ENCODE results near the gene PLCB4.
"Not testable (repeated sequence)": the region's sequence is repeated elsewhere in the genome, so short reads cannot be mapped to it uniquely, and the experiment has no call there.

PLCB4 gene

GRCh38 chr20:9145142-9145541 is 76.3 kb downstream of the PLCB4 start:
- no peak for DNase-seq

DNA sequence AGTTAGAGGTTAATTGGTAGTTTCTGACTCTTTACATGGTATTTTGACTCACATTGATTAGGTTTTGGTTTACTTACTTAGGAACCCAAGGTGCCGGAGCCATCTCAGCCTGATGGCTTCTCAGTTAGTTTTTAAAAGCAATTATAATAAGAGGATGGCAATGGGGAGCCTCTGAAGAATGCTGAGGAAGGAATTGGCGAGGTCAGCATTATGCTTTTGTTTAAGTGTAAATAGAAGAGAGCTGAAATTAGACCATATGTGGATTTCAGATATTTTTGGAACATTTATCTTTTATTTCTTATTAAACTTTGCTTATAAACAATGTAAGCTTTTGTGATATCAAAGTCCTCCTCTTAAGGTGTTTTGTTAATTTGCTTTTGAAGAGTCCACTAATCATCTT is 77.8 kb downstream of the PLCB4 start:
- DNase-seq: no peak

DNA sequence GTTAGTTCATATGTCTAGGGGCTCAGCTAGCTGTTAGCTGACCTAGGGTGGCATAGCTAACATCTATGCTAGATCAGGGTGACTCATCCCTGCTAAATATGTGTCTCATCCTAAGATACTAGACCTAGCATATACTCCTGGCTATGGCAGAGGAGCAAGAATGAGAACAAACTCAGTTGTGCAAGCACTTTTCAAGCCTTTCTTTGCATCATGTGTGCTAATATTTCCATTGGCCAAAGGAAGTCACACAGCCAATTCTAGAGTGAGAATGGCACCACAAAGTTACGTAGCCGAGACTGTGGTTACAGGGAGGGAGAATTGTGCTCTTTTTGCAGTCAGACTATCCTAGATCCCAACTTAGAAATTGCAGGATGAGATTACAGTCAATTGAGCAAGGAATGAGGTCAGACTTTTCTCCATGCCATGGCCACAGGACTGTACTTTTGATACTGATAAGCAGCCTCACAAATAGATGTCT is 78.7 kb downstream of the PLCB4 start:
- no peak for DNase-seq

DNA sequence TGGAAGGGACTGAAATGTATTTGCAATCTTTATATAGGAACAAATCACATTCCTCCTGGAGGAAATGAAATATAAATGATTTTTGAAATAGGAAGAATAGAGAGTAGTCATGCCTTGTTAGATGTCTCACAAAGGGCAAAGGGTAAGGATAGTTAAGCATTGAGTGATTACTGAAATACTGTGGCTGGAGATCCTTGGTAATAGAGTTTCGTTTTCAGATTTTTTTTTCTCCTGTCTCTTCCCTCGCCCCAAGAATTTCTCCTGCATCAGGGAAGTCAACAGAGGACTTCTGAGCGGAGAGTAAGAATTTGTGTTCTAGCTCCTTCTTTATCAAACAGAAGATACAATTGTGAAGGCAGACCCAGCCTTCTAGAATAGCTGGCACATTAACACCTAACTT is 79.4 kb downstream of the PLCB4 start:
- DNase-seq: no peak

DNA sequence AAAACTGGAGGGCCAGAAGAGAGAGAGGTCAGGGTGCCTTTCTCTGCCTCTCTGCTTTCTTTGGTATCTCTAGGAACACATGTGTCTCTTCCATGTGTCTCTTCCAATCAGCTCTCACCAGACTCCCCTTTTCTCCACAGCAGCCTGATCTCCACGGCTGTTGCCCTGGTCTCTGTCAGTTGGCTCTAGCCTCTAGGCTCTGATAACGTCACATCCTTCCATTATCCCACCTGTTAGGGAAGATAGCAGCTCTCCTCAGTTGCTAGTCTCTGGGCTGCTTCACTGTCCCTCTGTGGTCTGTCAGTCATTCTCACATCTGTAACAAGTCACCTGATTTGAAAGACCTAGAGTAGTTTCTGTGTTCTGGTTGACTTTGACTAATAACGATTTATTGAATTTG is 80.2 kb downstream of the PLCB4 start:
- DNase-seq: no peak

DNA sequence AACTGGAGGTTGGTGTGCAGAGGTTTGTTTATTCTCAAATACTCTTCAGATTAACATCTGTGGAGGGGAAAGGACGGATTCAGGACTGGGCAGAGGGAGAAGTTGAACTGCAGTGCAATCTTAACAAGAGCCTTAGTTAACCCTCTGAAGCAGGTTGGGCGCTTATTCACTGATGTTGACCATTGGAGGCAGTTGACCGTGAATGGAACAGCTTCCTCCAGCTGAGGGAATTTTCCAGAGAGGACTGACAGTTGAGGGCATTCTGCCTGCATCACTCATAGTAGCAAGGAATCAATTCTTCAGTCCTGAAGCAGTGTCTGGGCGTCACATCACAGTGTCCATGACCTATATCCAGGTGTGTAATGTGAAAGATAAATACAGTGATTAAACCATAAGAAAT is 80.9 kb downstream of the PLCB4 start:
- no peak for DNase-seq

DNA sequence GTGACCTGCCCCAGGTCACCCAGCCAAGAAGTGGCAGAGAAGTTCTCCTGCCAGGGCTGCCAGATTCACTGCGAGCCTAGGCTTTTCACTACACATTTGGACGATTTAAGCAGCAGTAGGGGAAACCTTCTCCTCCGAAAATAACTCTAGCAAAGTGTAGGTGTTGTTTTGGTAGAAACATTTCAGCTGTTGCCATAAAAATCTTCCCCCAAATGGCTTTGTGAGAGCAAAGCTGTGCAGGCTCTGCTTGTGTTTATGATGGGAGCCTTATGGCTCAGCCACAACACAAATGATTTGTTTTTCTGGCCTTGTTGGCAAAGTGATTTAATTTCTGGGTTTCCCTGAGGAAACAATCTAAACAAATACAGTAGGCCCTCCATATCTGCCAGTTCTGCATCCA is 81.8 kb downstream of the PLCB4 start:
- no peak for DNase-seq

GRCh38 chr20:9152139-9152538 is 83.3 kb downstream of the PLCB4 start:
- not testable (repeated sequence) for DNase-seq

- DNase-seq: no peak
These were observed 85.7 kb downstream of the PLCB4 start for GRCh38 chr20:9154464-9155024.

- DNase-seq: no peak
These were observed 87.8 kb downstream of the PLCB4 start for GRCh38 chr20:9156529-9157280.

GRCh38 chr20:9160331-9160730 is 91.4 kb downstream of the PLCB4 start:
- DNase-seq: no peak

DNA sequence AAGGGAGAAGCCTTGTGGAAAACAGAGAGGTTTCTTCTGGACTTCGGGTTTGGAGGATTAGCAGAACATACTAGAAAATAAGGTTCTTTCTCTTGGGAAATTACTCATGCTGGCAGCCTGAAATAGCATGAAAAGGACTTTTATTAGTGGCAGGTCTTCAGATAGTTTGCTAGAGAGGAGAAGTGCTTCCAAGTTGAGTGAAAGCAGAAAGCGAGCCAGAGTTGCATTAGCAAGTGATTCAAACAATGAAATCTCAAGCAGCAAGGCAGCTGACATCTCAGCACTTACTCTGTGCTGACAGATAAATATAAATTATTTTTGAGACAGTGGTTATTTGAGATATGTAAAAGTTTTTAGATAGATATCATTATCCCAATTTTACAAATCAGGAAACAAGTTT is 91.9 kb downstream of the PLCB4 start:
- DNase-seq: no peak

DNA sequence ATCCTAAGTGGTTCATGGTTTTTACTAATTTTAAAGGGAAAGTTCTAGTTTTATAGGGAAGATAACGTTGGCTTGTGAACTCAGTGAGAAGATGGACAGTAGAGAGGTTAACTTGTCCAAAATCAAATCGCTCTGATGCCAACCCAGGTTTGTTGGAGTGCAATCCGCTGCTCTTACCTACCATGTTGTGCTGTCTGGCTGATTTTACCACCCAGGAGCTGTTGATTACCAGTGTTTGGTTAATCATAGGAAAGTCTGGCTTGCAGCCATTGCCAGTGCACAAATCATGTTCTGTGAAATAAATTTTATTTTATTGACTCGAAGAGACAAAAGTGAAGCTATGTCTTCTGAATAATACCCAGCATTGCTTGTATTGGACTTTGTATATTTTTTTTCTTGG is 92.4 kb downstream of the PLCB4 start:
- DNase-seq: no peak

GRCh38 chr20:9163251-9163650 is 94.4 kb downstream of the PLCB4 start:
- no peak for DNase-seq

DNA sequence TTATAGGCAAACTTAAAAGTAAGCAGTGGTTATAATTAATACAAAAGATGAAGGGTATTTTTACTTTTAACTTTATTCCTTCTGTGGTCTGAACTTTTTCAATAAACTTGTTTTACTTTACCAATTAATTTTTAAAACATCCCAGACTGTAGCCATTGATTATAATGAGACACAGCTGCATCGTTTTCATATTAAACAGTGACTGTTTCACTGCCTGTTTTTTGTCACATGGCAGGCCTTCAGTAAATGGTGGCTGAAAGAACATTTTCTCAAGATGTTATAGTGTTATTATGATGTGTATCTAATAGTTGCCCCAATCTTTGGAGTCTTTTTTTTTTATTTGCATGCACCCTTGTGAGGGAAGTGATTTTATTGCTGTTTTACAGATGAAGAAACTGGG is 95.1 kb downstream of the PLCB4 start:
- DNase-seq: no peak

- DNase-seq: no peak
These were observed 96.4 kb downstream of the PLCB4 start for GRCh38 chr20:9165261-9165660.

- no peak for DNase-seq
These were observed 97.4 kb downstream of the PLCB4 start for GRCh38 chr20:9166153-9166780.

- DNase-seq: no peak
These were observed 100.5 kb downstream of the PLCB4 start for GRCh38 chr20:9169409-9169808.

DNA sequence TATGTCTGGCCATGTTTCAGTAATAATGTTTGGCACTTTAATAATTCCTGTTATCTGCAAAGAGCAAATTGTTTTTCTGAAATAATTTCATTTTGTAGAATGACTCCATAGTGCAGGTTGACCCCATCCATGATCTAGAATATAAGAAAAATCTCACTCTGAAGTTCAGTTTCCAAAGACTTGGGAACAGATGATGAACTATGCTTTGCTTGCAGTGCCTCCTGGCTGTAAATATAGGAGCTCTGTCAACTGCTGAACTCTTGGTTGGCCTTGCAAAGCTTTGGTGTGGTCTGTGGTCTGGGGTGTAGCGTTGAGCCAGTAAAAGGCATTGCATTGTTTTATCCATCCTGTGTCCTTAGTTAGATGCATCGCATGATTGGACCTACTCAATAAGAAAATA is 104.0 kb downstream of the PLCB4 start:
- DNase-seq: no peak

GRCh38 chr20:9177278-9177677 is 108.4 kb downstream of the PLCB4 start:
- no peak for DNase-seq

DNA sequence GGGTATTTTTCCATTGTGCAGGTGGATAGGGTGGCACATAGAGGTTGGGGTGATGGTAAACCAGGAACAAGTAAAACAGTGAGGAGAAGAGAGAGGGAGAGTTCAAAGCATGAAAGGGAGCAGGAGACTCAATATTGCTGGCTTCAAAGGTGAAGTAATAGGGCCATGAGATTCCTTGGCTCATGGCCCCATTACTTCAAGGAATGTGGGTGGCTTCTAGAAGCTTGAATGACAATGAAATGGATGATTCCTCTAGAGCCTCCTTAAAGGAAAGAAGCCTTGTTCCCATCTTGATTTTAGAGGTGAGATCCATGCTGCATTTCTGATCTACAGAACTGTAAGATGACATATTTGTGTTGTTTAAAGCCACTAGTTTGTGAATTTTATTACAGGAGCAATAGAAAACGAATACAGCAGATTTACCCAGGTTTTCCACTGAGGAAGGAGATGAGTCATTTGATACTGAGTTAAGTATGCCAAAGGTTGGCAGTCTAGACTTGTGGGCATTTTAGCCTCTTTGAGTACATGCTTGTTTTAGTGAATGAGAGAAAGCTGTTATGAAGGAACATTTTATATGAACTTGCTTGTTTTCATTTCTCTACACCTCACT is 110.4 kb downstream of the PLCB4 start:
- no peak for DNase-seq

GRCh38 chr20:9179867-9180266 is 111.0 kb downstream of the PLCB4 start:
- DNase-seq: no peak

- no peak for DNase-seq
These were observed 111.8 kb downstream of the PLCB4 start for GRCh38 chr20:9180481-9181257.

Data from activated T-cell treated with anti-CD3 and anti-CD28 coated beads, Interleukin-2, amount 50 U/mL, for 48 hours (primary cell).